WTC11 (cell line): Measurements from ENCODE around the gene MEST. TPM values are rescaled to one million over a fixed set of nuclear protein-coding genes. Genes with fewer than 3 reads are reported as not detected.

Experiments used
- ATAC-seq: fragments of 200-7000 bp; cut with Tn5 transposase; 2 replicates; pipeline ENCODE4 v1.10.0; 2021; ENCODE audit warnings: mild to moderate bottlenecking, moderate library complexity
- CTCF ChIA-PET: fragments of 300-600 bp; sonication (Branson Sonifier 250); formaldehyde crosslinking; loops from one replicate; lab custom pipeline; 2021; ENCODE audit warnings: antibody characterized with exemption; lab: Charles Lee
- POLR2A ChIA-PET: fragments of 350-600 bp; sonication (Branson Sonifier 250); formaldehyde crosslinking; loops from one replicate; lab custom pipeline; 2021; ENCODE audit warnings: antibody characterized with exemption; lab: Charles Lee
- DNase-seq: peaks from one replicate; pipeline ENCODE4 v3.0.0; 2021; ENCODE audit warnings: low spot score
- H3K27ac Mint-ChIP-seq: 2 replicates; pipeline ENCODE4 v1.8.0; 2021; ENCODE audit warnings: mixed read lengths
- H3K27me3 Mint-ChIP-seq: 2 replicates; pipeline ENCODE4 v1.8.0; 2021; ENCODE audit warnings: low read depth, mild to moderate bottlenecking, moderate library complexity, mixed read lengths
- H3K36me3 Mint-ChIP-seq: 2 replicates; pipeline ENCODE4 v1.8.0; 2021; ENCODE audit warnings: mixed read lengths
- H3K4me1 Mint-ChIP-seq: 2 replicates; pipeline ENCODE4 v1.8.0; 2022; ENCODE audit warnings: mixed read lengths
- H3K4me3 Mint-ChIP-seq: 2 replicates; pipeline ENCODE4 v1.8.0; 2021; ENCODE audit warnings: mild to moderate bottlenecking, moderate library complexity, mixed read lengths
- H3K9me3 Mint-ChIP-seq: 2 replicates; pipeline ENCODE4 v1.8.0; 2021; ENCODE audit warnings: mixed read lengths
- ATF1 ChIP-seq: sonication (generic); formaldehyde crosslinking; IDR thresholded peaks from 2 replicates; pipeline ENCODE4 v1.8.1; 2023; ENCODE audit warnings: mild to moderate bottlenecking, moderate library complexity, missing genetic modification reagents
- CREB1 ChIP-seq: sonication (generic); formaldehyde crosslinking; IDR thresholded peaks from 2 replicates; pipeline ENCODE4 v1.8.0; 2023; ENCODE audit warnings: mild to moderate bottlenecking, missing genetic modification reagents
- ESRRA ChIP-seq: sonication (generic); formaldehyde crosslinking; IDR thresholded peaks from 2 replicates; pipeline ENCODE4 v1.8.1; 2022; ENCODE audit warnings: mild to moderate bottlenecking, missing genetic modification reagents, borderline replicate concordance
- FOXK1 ChIP-seq: sonication (generic); formaldehyde crosslinking; IDR thresholded peaks from 2 replicates; pipeline ENCODE4 v1.8.0; 2022; ENCODE audit warnings: mild to moderate bottlenecking, moderate library complexity, missing genetic modification reagents
- FOXP1 ChIP-seq: sonication (generic); formaldehyde crosslinking; IDR thresholded peaks from 2 replicates; pipeline ENCODE4 v1.8.0; 2022; ENCODE audit warnings: missing genetic modification reagents, mild to moderate bottlenecking, moderate library complexity, borderline replicate concordance
- RELA ChIP-seq: sonication (generic); formaldehyde crosslinking; IDR thresholded peaks from 2 replicates; pipeline ENCODE4 v1.8.1; 2022; ENCODE audit warnings: missing genetic modification reagents, mild to moderate bottlenecking, borderline replicate concordance
- TEAD1 ChIP-seq: sonication (generic); formaldehyde crosslinking; IDR thresholded peaks from 2 replicates; pipeline ENCODE4 v1.8.0; 2022; ENCODE audit warnings: mild to moderate bottlenecking, missing genetic modification reagents
- ZNF121 ChIP-seq: sonication (generic); formaldehyde crosslinking; IDR thresholded peaks from 2 replicates; pipeline ENCODE4 v1.8.0; 2023; ENCODE audit warnings: missing genetic modification reagents
- ZNF138 ChIP-seq: sonication (generic); formaldehyde crosslinking; conservative IDR thresholded peaks from 2 replicates; pipeline ENCODE4 v1.8.1; 2022; ENCODE audit warnings: mild to moderate bottlenecking, moderate library complexity, missing genetic modification reagents
- ZNF219 ChIP-seq: sonication (generic); formaldehyde crosslinking; IDR thresholded peaks from 2 replicates; pipeline ENCODE4 v1.8.0; 2023; ENCODE audit warnings: missing genetic modification reagents, mild to moderate bottlenecking, borderline replicate concordance
- ZNF232 ChIP-seq: sonication (generic); formaldehyde crosslinking; IDR thresholded peaks from 2 replicates; pipeline ENCODE4 v1.8.0; 2022; ENCODE audit warnings: mild to moderate bottlenecking, missing genetic modification reagents
- ZNF396 ChIP-seq: fragments of 250-450 bp; sonication (Bioruptor Pico); IDR thresholded peaks from 2 replicates; pipeline ENCODE4 v1.8.0; 2021; ENCODE audit warnings: mild to moderate bottlenecking, moderate library complexity, borderline replicate concordance
- total RNA-seq: library from RNA; stranded (reverse); gene quantifications from 3 replicates; pipeline ENCODE4 v1.2.3, GENCODE V29; 2021
- TF ChIP-seq, protein P1 (sequence below): sonication (generic); formaldehyde crosslinking; IDR thresholded peaks from 2 replicates; pipeline ENCODE4 v1.8.1; 2022; ENCODE audit warnings: low read depth, mild to moderate bottlenecking, moderate library complexity, missing genetic modification reagents, borderline replicate concordance
- TF ChIP-seq, protein P2 (sequence below): sonication (generic); formaldehyde crosslinking; IDR thresholded peaks from 2 replicates; pipeline ENCODE4 v1.8.0; 2023; ENCODE audit warnings: mild to moderate bottlenecking, missing genetic modification reagents
- TF ChIP-seq, protein P3 (sequence below): sonication (generic); formaldehyde crosslinking; IDR thresholded peaks from 2 replicates; pipeline ENCODE4 v1.8.0; 2022; ENCODE audit warnings: mild to moderate bottlenecking, missing genetic modification reagents
- TF ChIP-seq, protein P4 (sequence below): sonication (generic); formaldehyde crosslinking; IDR thresholded peaks from 2 replicates; pipeline ENCODE4 v1.8.1; 2022; ENCODE audit warnings: missing genetic modification reagents, borderline replicate concordance
- TF ChIP-seq, protein P5 (sequence below): sonication (generic); formaldehyde crosslinking; IDR thresholded peaks from 2 replicates; pipeline ENCODE4 v1.8.0; 2023; ENCODE audit warnings: missing genetic modification reagents
- TF ChIP-seq, protein P6 (sequence below): sonication (generic); formaldehyde crosslinking; IDR thresholded peaks from 2 replicates; pipeline ENCODE4 v1.8.0; 2022; ENCODE audit warnings: missing genetic modification reagents

MEST gene
- total RNA-seq, 1 experiment from 2014 or later, result 188 TPM

DNA sequence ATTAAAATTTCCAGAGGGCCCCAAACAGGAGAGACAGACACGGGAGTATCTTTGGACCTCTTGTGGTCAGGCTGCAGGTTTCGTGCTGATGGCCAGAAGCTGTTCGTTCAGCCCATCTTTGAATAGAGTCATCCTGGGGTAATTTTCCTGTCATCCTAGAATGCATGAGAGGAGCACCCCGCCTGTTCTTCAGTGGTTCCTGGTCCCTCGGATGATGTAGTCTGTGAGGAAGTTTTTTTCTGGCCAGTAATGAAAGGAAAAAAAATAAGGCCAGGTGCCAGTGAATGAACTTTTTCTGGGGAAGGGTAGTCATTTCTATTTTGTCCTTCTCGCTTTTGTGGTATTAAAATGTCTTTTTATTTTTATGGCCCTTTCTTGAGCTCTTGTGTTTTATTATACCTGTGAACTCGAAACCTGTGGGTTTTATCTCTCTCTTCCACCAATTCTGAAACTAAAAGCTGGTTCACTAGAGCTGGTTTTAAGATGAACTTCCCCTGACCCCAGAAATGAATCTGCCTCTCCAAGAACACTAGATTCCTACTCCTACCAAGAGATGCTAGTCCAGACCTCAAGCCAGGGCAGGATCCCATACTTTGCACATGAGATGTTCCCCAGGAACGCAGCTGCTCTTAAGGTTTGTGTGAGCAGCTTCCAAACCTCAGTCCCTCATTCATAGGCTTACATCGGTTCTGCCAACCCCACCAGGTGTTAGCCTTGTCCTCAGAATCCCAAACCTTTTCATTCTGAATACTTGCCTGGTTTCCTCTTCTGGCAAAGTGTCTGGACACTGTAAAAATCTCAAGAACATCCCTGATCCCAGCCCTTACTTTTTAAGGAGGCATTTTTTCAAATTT is 15.4 kb upstream of the MEST start:
- Mint-ChIP-seq H3K27me3 (no peaks in the 10 kb centered on the region; the same call in 1 of the 2 replicates), H3K4me1 (peaks cover 23% of the 10 kb centered on the region), H3K36me3 (no peaks in the 10 kb centered on the region), H3K4me3 (no peak overlapping the region), H3K9me3 (peaks cover 8% of the 10 kb centered on the region; the same call in 1 of the 2 replicates), H3K27ac (no peak overlapping the region)
- ChIA-PET CTCF (interaction anchor here (1.1 kb wide), 1 partner anchor 9 kb away, joined by 3 read pairs; no protein-coding TSS in a partner anchor), POLR2A (no interaction called here)
- DNase-seq (no peak), ATAC-seq (no peak; the same call in 1 of the 2 replicates)
- TF ChIP-seq, protein P1, sequence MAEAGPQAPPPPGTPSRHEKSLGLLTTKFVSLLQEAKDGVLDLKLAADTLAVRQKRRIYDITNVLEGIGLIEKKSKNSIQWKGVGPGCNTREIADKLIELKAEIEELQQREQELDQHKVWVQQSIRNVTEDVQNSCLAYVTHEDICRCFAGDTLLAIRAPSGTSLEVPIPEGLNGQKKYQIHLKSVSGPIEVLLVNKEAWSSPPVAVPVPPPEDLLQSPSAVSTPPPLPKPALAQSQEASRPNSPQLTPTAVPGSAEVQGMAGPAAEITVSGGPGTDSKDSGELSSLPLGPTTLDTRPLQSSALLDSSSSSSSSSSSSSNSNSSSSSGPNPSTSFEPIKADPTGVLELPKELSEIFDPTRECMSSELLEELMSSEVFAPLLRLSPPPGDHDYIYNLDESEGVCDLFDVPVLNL (CRISPR knock-in tag), result no peak

DNA sequence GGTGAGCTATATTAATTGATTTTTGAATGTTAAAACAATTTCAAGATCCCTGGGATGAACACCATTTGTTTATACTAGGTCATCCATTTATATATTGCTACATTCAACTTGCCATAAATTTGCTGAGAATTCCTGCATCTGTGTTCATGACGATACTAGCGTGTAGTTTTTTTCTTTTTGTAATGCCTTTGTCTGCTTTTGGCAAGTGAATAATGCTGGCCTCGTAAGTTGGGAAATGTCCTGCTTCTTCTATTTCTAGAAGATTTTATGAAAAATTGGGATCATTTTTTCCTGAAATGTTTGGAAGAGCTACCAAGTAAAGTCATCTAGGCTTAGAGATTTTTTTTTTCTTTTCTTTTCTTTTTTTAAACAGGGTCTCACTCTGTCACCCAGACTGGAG is 12.9 kb upstream of the MEST start:
- ATAC-seq (no peak), DNase-seq (no peak)
- H3K4me1 Mint-ChIP-seq, result peaks cover 16% of the 10 kb centered on the region
- H3K36me3 Mint-ChIP-seq, result no peaks in the 10 kb centered on the region
- H3K4me3 Mint-ChIP-seq, result no peak overlapping the region
- TF ChIP-seq, protein P2, sequence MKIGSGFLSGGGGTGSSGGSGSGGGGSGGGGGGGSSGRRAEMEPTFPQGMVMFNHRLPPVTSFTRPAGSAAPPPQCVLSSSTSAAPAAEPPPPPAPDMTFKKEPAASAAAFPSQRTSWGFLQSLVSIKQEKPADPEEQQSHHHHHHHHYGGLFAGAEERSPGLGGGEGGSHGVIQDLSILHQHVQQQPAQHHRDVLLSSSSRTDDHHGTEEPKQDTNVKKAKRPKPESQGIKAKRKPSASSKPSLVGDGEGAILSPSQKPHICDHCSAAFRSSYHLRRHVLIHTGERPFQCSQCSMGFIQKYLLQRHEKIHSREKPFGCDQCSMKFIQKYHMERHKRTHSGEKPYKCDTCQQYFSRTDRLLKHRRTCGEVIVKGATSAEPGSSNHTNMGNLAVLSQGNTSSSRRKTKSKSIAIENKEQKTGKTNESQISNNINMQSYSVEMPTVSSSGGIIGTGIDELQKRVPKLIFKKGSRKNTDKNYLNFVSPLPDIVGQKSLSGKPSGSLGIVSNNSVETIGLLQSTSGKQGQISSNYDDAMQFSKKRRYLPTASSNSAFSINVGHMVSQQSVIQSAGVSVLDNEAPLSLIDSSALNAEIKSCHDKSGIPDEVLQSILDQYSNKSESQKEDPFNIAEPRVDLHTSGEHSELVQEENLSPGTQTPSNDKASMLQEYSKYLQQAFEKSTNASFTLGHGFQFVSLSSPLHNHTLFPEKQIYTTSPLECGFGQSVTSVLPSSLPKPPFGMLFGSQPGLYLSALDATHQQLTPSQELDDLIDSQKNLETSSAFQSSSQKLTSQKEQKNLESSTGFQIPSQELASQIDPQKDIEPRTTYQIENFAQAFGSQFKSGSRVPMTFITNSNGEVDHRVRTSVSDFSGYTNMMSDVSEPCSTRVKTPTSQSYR (CRISPR knock-in tag), result no peak
- peaks cover 8% of the 10 kb centered on the region; the same call in 1 of the 2 replicates for H3K9me3 Mint-ChIP-seq
- no peak overlapping the region for H3K27ac Mint-ChIP-seq
- ChIA-PET CTCF (no interaction called here), POLR2A (interaction anchor here (0.5 kb wide), 1 partner anchor 206 kb away, joined by 3 read pairs; no protein-coding TSS in a partner anchor)
- no peaks in the 10 kb centered on the region; the same call in 1 of the 2 replicates for H3K27me3 Mint-ChIP-seq

DNA sequence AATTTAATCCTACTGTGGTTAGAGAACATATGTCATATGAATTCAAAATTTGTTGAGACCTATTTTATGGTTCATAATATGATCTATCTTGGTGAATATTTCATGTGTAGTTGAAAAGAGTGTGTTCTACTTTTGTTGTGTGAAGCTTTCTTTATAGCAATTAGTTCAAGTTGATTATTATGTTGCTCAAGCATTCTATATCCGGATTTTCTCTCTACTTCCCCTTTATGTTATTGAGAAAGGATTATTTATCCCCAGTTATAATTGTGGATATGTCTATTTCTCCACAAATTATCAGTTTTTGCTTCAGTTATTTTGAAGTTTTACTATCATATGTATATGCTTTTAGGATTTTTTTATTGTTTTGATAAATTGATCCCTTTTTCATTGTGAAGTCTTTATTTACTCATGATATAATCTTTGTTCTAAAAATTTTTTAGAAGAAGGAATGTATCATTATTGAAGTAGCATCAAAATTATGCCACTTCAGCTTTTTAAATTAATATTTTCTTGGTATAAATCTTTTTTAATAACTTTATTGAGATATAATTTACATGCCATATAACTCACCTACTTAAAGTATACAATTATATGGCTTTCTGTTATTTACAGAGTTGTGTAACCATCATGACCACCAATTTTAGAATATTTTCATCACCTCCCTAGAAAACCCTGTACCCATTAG is 12.0 kb upstream of the MEST start:
- Mint-ChIP-seq H3K36me3 (no peaks in the 10 kb centered on the region), H3K4me3 (no peak overlapping the region), H3K27me3 (peaks cover 3% of the 10 kb centered on the region), H3K27ac (no peak overlapping the region), H3K4me1 (peaks cover 14% of the 10 kb centered on the region), H3K9me3 (peaks cover 8% of the 10 kb centered on the region; the same call in 1 of the 2 replicates)
- ChIA-PET POLR2A (no interaction called here), CTCF (no interaction called here)
- no peak for ATAC-seq
- DNase-seq, result no peak
- TF ChIP-seq CREB1 (CRISPR knock-in tag) (no peak), FOXP1 (CRISPR knock-in tag) (no peak), ZNF219 (CRISPR knock-in tag) (no peak), ATF1 (no peak), FOXK1 (CRISPR knock-in tag) (no peak), ESRRA (no peak), ZNF232 (CRISPR knock-in tag) (no peak), ZNF396 (CRISPR knock-in tag) (no peak), RELA (CRISPR knock-in tag) (no peak), TEAD1 (no peak), ZNF138 (CRISPR knock-in tag) (no peak), ZNF121 (no peak)
- TF ChIP-seq, protein P3, sequence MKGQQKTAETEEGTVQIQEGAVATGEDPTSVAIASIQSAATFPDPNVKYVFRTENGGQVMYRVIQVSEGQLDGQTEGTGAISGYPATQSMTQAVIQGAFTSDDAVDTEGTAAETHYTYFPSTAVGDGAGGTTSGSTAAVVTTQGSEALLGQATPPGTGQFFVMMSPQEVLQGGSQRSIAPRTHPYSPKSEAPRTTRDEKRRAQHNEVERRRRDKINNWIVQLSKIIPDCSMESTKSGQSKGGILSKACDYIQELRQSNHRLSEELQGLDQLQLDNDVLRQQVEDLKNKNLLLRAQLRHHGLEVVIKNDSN (CRISPR knock-in tag), result no peak
- TF ChIP-seq, protein P4, sequence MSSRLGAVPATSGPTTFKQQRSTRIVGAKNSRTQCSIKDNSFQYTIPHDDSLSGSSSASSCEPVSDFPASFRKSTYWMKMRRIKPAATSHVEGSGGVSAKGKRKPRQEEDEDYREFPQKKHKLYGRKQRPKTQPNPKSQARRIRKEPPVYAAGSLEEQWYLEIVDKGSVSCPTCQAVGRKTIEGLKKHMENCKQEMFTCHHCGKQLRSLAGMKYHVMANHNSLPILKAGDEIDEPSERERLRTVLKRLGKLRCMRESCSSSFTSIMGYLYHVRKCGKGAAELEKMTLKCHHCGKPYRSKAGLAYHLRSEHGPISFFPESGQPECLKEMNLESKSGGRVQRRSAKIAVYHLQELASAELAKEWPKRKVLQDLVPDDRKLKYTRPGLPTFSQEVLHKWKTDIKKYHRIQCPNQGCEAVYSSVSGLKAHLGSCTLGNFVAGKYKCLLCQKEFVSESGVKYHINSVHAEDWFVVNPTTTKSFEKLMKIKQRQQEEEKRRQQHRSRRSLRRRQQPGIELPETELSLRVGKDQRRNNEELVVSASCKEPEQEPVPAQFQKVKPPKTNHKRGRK (CRISPR knock-in tag), result no peak
- TF ChIP-seq, protein P5, sequence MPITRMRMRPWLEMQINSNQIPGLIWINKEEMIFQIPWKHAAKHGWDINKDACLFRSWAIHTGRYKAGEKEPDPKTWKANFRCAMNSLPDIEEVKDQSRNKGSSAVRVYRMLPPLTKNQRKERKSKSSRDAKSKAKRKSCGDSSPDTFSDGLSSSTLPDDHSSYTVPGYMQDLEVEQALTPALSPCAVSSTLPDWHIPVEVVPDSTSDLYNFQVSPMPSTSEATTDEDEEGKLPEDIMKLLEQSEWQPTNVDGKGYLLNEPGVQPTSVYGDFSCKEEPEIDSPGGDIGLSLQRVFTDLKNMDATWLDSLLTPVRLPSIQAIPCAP (CRISPR knock-in tag), result no peak
- TF ChIP-seq, protein P6, sequence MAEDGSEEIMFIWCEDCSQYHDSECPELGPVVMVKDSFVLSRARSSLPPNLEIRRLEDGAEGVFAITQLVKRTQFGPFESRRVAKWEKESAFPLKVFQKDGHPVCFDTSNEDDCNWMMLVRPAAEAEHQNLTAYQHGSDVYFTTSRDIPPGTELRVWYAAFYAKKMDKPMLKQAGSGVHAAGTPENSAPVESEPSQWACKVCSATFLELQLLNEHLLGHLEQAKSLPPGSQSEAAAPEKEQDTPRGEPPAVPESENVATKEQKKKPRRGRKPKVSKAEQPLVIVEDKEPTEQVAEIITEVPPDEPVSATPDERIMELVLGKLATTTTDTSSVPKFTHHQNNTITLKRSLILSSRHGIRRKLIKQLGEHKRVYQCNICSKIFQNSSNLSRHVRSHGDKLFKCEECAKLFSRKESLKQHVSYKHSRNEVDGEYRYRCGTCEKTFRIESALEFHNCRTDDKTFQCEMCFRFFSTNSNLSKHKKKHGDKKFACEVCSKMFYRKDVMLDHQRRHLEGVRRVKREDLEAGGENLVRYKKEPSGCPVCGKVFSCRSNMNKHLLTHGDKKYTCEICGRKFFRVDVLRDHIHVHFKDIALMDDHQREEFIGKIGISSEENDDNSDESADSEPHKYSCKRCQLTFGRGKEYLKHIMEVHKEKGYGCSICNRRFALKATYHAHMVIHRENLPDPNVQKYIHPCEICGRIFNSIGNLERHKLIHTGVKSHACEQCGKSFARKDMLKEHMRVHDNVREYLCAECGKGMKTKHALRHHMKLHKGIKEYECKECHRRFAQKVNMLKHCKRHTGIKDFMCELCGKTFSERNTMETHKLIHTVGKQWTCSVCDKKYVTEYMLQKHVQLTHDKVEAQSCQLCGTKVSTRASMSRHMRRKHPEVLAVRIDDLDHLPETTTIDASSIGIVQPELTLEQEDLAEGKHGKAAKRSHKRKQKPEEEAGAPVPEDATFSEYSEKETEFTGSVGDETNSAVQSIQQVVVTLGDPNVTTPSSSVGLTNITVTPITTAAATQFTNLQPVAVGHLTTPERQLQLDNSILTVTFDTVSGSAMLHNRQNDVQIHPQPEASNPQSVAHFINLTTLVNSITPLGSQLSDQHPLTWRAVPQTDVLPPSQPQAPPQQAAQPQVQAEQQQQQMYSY (CRISPR knock-in tag), result no peak
